ELR (cell line): Measurements from ENCODE around the gene ANKRD12.
A peak's percentile ranks its signal among the peaks of the same experiment; 100 is the strongest.

Experiments
- DNase-seq: peaks from one replicate; pipeline ENCODE4 v3.0.0-alpha.2; 2015; ENCODE audit warnings: low read depth

Gene ANKRD12

DNA sequence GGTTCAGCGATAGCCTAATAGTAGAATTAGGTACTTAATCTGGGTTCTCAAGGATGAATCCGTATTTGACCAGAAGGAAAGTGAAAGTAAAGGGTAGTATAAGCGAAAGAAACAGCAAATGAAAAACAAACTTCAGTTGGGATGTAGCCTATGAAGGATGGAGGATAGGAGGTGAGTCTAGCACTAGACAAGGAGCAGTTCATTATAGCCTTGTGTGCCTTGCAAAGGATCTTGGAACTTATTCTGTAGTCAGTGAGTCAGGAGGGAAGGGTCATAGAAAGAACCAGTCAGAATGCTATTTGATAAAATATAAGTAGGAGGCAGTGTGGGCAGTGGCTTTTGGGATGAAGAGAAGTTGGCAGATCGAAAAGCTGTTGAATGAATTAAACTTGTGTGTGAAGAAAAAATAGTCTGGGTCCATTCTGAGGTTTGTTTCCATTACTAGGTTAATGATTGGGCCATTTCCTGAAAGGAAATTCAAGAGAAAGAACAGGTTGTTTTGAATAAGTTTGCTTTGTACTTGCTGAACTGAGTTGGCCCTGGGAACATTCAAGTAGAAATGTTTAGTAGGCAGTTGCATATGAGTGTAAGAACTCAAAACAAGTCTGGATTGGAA is 48.5 kb downstream of the ANKRD12 start:
- DNase-seq, result no peak

DNA sequence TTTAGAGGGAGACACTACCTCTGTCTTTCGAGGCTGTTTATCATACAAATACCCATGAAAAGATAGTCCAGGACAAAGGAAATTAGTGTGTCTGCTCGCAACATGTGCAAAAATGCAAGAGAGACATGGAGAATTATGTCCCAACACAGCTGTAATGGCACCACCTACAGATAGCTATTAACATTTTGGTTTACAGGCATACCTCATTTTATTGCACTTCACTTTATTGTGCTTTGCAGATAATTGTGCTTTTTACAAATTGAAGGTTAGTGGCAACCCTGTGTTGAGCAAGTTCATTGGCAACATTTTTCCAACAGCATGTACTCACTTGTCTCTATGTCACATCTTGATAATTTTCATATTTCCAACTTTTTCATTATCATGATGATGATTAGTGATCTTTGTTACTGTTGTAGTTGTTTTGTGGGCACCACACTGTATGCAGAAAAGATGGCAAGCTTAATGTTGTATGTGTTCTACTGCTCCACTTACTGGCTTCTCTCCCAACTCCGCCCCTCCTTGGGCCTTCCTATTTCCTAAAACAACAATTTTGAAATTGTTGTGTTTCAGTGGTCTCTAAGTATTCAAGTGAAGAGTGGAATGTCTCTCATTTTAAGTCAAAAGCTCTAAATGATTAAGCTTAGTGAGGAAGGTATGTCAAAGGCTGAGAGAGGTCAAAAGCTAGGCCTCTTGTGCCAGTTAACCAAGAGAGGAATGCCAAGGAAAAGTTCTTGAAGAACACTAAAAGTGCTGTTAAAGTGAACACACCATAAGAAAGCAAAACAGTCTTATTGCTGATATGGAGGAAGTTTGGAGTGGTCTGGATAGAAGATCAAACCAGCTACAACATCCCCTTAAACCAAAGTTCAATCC is 52.0 kb downstream of the ANKRD12 start:
- DNase-seq, result no peak

DNA sequence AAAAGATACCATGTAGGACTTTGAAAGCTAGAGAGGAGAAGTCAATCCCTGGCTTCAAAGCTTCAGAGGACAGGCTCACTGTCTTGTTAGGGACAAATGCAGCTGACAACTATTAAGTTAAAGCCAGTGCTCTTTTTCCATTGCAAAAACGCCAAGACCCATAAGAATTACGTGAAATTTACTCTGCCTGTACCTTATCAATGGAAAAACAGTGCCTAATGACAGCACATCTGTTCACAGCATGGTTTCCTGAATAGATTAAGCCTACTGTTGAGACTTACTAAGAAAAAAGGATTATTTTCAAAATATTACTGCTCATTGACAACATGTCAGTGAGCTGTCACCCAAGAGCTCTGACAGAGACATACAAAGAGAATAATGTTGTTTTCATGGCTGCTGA is 52.9 kb downstream of the ANKRD12 start:
- DNase-seq, result no peak

DNA sequence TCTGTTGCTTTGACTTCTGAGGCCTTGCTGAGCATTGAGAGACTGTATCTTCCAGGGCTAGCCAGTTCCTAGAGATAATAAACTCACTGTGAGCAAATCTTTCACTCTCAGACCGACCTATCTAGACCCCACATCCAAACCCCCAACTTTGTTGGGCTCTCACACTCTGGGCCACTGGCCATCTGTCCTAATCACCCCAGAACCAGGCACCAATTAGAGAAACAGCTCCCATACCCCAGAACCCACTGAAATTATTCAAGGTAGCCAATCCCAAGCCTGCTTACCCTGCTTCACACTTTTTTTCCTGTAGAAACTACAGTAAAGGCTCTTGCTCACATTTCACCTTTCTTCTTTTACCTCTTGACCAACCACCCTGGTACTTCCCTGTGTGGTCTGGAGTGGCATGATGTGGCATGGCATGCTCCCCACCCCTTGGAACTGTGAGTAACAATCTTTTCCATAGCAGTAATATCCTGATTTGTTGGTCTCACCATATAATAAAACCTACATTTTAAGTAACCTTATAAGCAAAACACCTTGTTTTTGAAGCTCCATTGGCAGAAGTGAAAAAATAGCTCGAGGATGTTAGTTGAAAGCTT is 55.2 kb downstream of the ANKRD12 start:
- DNase-seq, result no peak

DNA sequence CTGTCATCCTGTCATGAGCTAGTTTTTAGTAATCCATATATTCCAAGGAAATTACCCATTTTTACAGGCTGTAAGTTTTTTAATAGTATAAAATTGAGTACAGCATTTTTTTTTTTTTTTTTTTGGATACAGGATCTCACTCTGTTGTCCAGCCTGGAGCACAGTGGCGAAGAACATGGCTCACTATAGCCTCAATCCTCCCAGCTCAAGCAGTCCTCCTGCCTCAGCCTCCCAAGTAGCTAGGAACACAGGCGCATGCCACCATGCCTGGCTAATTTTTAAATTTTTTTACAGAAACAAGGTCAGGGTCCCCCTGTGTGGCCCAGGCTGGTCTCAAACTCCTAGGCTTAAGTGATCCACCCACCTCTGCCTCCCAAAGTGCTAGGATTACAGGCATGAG is 56.5 kb downstream of the ANKRD12 start:
- no peak for DNase-seq

DNA sequence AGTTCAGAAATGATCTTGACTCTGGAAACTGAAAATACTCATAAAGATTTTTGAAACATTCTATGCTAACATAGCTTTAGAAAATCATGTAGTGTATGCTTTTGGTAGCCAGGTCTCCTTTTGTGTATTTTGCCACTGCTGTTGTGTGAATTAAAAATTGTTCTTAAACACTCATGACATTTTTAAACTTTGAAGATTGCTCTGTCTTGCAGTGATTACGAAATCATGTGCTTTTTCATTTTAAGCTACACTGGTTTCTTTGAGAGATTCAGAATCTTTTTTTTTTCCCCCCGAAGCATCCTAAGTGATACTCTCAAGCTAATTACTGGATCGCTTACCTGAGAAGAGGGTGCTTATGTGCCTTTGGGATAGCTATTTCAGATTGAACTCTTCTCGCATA is 60.0 kb downstream of the ANKRD12 start:
- DNase-seq, result no peak

DNA sequence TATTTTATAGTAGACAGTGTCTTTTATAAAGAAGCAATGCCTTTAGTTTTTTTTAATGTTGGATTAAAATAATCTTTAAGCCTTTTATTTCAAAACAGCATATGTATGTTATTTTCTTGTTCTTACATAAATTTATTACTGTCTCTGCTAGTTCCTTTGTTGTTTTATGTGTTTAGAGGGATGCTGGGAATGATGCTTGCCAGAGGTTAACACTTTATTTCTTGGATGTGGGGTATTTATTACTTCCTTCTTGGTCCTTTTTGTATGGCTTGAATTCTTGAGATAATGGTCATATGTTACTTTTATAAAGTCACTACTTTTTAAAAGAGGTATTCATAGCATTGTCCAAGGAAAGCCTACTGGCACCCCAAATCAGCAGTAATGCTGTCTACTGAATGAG is 63.1 kb downstream of the ANKRD12 start:
- DNase-seq, result no peak

DNA sequence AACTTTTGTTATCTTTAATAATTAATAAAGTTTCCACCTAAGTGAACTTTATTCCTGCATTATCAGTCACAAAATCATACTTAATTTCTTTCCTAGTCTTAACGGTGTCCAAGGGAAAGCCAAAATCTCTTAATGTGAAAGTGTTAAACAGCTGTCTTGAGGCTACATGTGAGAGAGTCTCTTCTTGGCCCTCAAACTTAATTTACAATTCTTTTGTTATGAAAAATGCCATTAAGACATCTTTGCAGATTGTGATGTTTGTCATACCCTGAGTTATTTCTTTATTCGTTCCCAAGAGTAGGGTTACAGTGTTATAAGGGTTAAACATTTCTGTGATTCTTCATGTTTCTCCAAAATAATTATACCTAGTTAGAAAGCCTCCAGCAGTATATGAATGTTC is 64.6 kb downstream of the ANKRD12 start:
- no peak for DNase-seq

DNA sequence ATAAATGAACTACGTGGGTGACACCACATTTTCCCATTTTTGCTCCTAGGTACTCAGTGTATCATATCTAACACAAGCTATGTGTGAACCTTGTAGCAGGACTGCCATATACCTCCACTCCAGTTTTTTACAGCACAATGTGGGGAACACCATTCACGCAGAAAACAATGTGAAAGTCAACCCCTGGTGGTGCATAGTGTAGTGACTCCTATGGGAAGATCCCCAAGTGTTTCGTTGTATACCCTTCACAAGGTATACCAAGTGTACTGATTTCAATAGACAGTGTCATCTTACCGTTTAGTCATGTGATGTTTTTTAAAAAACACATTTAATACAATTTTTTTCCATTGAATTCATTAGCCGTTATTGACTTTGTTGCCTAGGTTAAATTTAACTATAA is 68.1 kb downstream of the ANKRD12 start:
- no peak for DNase-seq

DNA sequence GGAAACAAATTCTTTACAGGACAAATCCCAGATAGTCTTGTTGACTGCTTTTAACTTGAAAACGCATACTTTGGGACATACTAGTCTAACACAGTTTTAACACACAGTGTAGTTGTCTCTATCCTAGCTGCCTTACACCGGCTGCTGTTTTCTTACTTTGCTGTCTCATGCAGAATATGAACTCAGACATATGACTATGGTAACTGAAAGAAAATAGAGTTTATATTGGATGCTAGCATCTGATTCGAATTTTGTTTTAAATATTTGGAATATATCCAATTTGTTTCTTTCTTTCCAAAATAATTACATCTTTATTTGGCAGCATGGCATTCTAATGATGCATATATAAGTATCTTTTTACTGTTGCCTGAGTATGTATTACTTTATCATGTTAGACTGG is 69.8 kb downstream of the ANKRD12 start:
- DNase-seq, result no peak

DNA sequence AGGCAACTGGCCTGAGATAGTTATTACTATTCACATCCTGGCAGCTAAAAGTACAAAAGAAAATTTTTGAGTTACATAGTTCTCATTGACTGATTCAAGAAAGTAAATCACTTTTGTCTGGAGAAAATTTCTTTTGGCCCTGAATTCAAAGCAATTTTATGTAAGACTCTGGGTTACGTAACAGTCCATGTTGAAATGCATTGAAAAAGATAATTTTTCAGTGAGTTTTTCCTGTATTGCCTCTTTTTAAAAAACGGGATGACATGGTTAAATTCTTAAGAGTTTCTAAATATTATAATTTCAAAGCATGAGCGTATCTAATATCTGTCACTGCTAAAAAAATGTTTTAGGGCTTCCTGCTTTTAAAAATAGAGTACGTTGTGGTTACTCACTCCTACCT is 72.7 kb downstream of the ANKRD12 start:
- DNase-seq, result no peak

DNA sequence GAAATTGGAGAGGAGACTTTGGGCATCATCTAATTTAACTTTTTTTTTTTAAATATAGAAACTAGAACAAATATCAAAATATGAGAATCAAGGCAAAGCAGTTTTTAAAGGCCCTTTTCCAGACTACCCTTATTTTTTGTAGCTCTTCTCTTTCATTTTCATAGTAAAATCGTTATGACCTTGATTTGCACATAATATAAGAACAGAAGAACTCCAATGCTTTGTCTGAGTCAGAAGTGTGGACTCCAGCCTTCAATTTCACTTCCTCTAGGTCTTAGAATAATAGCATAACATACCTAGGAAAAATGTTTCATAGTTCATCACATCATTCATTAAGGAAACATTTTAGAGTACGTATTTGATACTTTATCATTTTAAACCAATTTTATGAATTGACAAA is 74.4 kb downstream of the ANKRD12 start:
- peak; percentile 30 for DNase-seq

DNA sequence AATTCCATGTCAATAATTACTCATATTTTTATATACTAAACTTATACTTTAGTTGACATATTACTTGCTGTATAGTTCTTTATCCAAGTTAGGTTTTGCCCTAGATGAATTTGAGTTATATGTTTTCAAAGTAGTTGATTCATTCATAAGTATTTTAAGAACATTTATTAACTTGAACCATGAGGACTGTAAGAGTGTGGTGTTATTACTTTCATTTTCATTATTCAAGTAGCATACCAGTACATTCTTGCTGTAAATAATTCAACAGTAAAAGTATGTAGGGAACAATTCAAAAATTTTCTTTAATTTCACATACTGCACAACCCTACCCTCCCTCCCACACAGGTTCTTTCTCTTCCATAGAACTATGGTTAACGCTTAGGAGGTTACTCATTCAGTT is 75.4 kb downstream of the ANKRD12 start:
- DNase-seq, result no peak

DNA sequence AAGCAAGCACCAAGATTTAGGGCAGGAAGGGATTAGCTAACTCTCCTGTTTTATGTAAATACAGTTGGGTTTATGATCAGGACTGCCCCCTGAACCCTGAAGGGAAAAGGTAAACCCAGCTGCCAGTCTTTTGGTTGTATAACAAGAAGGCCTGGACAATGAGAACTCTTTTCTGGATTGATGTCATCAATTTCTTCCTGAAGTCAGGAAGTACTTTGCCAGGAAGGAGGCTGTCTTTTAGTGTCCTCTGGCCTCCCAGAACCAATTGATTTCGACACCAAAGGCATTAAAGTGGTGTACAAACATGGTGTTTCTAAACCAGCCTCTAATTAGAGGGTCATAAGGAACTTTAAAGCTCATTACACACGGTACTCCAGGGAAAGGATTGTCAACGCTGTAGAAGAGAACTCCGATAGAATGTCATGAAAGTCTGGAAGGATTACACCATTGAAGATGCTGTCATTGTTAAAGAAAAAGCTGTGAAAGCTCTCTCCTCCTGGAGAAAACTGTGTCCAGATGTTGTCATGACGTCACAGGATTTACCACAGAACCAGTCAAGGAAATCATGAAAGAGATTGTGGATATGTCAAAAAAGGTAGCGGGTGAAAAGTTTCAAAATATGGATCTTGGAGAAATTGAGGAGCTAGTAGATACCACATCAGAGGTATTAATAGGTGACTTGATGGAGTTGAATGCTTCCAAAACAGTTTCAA is 78.8 kb downstream of the ANKRD12 start:
- DNase-seq, result no peak

DNA sequence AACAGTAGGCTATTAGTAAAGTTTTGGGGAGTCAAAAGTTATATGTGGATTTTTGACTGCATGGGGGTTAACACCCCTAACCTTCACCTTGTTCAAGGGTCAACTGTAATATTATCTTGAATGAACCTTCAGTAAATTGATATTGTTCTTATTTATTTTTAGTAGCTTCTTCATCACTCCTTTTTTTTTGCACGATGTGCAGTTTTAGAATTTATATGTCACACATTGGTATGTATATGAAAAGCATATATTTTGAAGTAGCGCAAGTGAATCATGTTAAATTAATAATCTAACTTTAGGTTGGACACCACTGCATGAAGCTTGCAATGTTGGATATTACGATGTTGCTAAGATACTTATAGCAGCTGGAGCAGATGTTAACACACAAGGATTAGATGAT is 79.9 kb downstream of the ANKRD12 start:
- DNase-seq, result no peak

DNA sequence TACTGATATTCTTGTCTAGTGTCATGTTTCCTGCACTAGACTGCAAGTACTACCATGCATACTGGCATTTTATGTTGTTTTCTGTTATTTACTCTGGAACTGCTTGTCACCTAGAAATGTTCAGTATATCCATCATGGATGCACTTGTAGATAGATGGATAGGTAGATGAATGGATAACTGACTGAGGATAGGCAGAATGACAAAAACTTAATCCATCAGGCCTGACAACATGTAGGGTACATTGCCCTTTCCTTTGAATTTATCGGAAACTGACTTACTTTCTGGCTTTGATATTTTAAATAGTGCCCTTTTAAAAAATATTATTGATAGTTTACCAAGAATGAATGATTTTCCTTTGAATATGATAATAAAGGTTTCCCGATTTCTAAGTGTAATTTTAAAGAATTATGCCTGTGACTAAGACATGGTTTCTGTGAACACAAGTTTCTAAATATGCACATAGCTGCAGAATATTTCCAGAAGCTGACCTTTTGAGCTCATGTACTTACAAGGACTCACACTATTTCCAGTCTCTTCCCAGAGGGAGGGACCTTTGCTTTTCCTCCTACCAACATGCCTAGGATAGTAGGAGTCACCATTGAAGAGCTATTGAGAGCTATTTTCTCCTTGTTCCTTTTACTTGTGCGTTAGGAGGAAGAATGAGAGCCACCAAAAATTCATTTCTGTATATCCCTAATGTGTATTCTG is 81.3 kb downstream of the ANKRD12 start:
- DNase-seq, result no peak

DNA sequence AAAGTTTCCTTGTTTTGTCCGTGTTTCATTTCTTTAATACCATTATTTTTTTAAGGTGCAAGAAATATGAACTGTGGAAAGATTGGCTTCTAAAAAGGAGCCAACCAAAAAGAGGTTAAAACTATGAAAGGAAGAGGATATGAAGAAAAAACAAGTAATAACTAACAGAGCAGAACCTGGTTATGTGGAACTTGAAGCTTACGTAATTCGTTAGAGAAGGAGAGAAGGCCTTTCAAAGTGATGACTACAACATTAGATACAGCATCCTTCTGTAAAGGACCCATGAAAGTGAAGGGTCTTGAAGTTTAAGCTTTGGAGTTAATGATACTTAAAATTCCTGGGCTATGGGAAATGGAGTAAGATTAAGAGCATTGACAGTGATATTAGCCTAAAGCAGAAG is 84.5 kb downstream of the ANKRD12 start:
- DNase-seq, result no peak

DNA sequence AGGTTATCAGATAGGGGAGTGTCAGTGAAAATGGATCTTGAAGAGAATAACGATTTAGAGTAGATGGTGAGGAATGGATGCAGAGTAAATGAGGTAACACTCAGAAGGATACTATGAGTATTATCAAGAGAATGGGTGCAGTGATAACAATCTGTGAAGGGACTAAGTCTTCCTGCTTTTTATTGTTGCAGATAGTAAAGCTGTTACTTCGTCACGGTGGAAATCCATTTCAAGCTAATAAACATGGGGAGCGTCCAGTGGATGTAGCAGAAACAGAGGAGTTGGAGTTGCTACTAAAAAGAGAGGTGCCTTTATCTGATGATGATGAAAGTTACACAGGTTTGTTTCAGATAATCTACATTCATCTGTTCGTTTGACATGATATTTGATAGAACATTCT is 85.1 kb downstream of the ANKRD12 start:
- no peak for DNase-seq

DNA sequence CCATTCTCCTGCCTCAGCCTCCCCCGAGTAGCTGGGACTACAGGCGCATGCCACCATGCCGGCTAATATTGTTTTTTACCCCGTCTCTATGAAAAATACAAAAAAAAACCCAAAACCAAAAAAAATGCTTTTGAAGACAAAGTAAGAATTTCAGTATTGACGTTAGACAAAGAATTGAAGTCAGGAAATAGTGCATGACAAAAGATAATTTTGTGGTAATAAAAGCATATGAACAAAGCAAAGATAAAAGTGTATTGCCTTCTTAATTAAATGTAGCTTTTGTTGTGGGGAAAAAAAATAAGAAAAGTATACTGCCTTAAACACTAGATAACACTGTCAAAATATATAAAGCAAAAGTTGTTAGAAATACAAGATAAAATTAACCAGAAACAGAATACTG is 86.8 kb downstream of the ANKRD12 start:
- DNase-seq, result no peak

DNA sequence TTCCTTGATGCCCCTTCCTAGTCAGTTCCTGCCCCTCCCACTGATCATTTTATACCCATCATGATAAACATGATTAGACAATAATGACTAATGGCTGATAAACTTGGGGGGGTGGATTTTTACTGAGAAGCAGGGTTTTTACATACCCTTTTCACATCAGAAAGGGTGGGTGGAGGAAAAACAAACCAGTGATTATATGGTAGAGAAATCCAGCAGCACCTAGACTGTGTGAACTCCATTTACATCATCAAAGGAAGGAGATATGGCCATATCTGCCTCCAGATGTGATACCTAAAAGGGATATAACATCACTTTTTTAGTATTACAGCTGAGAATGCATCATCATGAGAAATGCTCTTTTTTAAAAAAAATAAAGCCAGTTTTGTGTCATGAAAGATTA is 89.9 kb downstream of the ANKRD12 start:
- no peak for DNase-seq

DNA sequence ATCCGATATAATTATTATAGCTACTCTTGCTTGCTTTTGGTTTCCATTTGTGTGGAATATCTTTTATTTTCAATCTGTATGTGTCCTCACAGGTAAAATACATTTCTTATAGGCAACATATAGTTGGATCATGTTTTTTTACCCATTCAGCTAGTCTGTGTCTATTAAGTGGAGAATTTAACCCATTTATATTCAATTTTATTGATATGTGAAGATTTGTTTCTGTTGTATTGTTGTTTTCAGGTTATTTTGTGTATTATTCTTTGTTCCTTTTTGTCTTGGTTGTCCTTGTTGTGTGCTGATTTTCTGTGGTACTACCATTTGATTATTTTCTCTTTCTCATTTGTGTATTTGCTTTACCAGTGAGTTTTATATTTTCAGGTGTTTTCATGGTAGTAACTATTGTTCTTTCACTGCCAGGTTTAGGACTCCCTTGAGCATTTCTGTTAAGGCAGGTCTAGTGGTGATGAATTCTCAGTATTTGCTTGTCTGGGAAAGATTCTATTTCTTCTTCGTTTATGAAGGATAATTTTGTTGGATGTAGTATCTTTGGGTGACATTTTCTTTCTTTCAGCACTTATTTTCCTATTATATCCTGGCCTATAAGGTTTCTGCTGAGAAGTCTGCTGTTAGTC is 95.4 kb downstream of the ANKRD12 start:
- no peak for DNase-seq

DNA sequence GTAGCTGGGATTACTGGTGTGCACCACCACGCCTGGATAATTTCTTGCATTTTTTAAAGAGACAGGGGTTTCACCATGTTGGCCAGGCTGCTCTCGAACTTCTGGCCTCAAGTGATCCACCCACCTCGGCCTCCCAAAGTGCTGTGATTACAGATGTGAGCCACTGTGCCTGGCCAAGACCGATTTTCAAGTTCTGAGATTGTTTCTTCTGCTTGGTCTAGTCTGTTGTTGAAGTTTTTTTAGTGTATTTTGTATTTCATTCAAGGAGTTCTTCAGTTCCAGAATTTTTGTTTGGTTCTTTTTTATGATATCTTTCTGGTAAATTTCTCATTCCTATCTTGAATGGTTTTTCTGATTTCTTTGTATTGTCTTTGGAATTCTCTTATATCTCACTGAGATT is 96.4 kb downstream of the ANKRD12 start:
- DNase-seq, result no peak
